SK-N-SH treated with all-trans-retinoic acid at 6 μM for 48 hours (cell line): ENCODE measurements around the gene SNRPD3.

Source experiments
- ATAC-seq: fragments of 200-7000 bp; cut with Tn5 transposase; 3 replicates; pipeline ENCODE4 v1.9.1; 2020; ENCODE audit warnings: mild to moderate bottlenecking, moderate library complexity
- ARNTL ChIP-seq: fragments of 450-650 bp; formaldehyde crosslinking; IDR thresholded peaks from 2 replicates; pipeline ENCODE4 v1.5.0; 2020; ENCODE audit warnings: low read depth, mild to moderate bottlenecking, moderate library complexity, borderline replicate concordance
- BACH2 ChIP-seq: fragments of 250-450 bp; sonication (Bioruptor Pico); IDR thresholded peaks from 2 replicates; pipeline ENCODE4 v1.9.0; 2021; ENCODE audit warnings: mild to moderate bottlenecking, borderline replicate concordance
- CSDC2 ChIP-seq: fragments of 250-450 bp; sonication (Bioruptor Pico); IDR thresholded peaks from 2 replicates; pipeline ENCODE4 v1.5.0; 2020; ENCODE audit warnings: mild to moderate bottlenecking, moderate library complexity
- ESRRG ChIP-seq: fragments of 250-450 bp; sonication (Bioruptor Pico); IDR thresholded peaks from 2 replicates; pipeline ENCODE4 v1.6.1; 2021; ENCODE audit warnings: mild to moderate bottlenecking
- GLIS3 ChIP-seq: fragments of 250-450 bp; sonication (Bioruptor Pico); IDR thresholded peaks from 2 replicates; pipeline ENCODE4 v1.5.0; 2020; ENCODE audit warnings: mild to moderate bottlenecking, moderate library complexity
- ISL1 ChIP-seq: fragments of 250-450 bp; sonication (Bioruptor Pico); IDR thresholded peaks from 2 replicates; pipeline ENCODE4 v2.1.2; 2022; ENCODE audit warnings: mild to moderate bottlenecking, moderate library complexity
- OSR1 ChIP-seq: fragments of 250-450 bp; sonication (Bioruptor Pico); IDR thresholded peaks from 2 replicates; pipeline ENCODE4 v1.8.0; 2022; ENCODE audit warnings: moderate library complexity, mild to moderate bottlenecking, inconsistent platforms
- PPARA ChIP-seq: fragments of 250-450 bp; sonication (Bioruptor Pico); IDR thresholded peaks from 2 replicates; pipeline ENCODE4 v1.5.0; 2020; ENCODE audit warnings: mild to moderate bottlenecking, borderline replicate concordance
- RARB ChIP-seq: fragments of 250-450 bp; sonication (Bioruptor Pico); IDR thresholded peaks from 2 replicates; pipeline ENCODE4 v1.8.0; 2021; ENCODE audit warnings: mild to moderate bottlenecking, moderate library complexity
- SNAI2 ChIP-seq: fragments of 250-450 bp; sonication (Bioruptor Pico); IDR thresholded peaks from 2 replicates; pipeline ENCODE4 v1.5.0; 2020; ENCODE audit warnings: mild to moderate bottlenecking, moderate library complexity
- TCF4 ChIP-seq: fragments of 250-450 bp; sonication (Bioruptor Pico); IDR thresholded peaks from 2 replicates; pipeline ENCODE4 v1.8.0; 2021; ENCODE audit warnings: mild to moderate bottlenecking, moderate library complexity, borderline replicate concordance
- TOX ChIP-seq: fragments of 250-450 bp; sonication (Bioruptor Pico); IDR thresholded peaks from 2 replicates; pipeline ENCODE4 v1.8.0; 2021; ENCODE audit warnings: mild to moderate bottlenecking, moderate library complexity, borderline replicate concordance
- ZFP3 ChIP-seq: fragments of 250-450 bp; sonication (Bioruptor Pico); IDR thresholded peaks from 2 replicates; pipeline ENCODE4 v1.5.0; 2020; ENCODE audit warnings: mild to moderate bottlenecking, moderate library complexity
- ZFP30 ChIP-seq: fragments of 450-650 bp; formaldehyde crosslinking; IDR thresholded peaks from 2 replicates; pipeline ENCODE4 v1.5.0; 2022; ENCODE audit warnings: mild to moderate bottlenecking, moderate library complexity
- ZNF565 ChIP-seq: fragments of 450-650 bp; formaldehyde crosslinking; conservative IDR thresholded peaks from 2 replicates; pipeline ENCODE4 v1.5.0; 2020; ENCODE audit warnings: low read depth, mild to moderate bottlenecking, moderate library complexity
- ZNF70 ChIP-seq: fragments of 450-650 bp; formaldehyde crosslinking; IDR thresholded peaks from 2 replicates; pipeline ENCODE4 v1.5.0; 2020; ENCODE audit warnings: mild to moderate bottlenecking, moderate library complexity
- ZNF8 ChIP-seq: fragments of 450-650 bp; formaldehyde crosslinking; IDR thresholded peaks from 2 replicates; pipeline ENCODE4 v1.5.0; 2020; ENCODE audit warnings: mild to moderate bottlenecking, moderate library complexity
- TF ChIP-seq, protein P1 (sequence below): fragments of 250-450 bp; sonication (Bioruptor Pico); IDR thresholded peaks from 2 replicates; pipeline ENCODE4 v1.8.0; 2021; ENCODE audit warnings: low read depth, mild to moderate bottlenecking, moderate library complexity, borderline replicate concordance
- TF ChIP-seq, protein P2 (sequence below): fragments of 250-450 bp; sonication (Bioruptor Pico); IDR thresholded peaks from 2 replicates; pipeline ENCODE4 v1.8.0; 2020; ENCODE audit warnings: mild to moderate bottlenecking, moderate library complexity, borderline replicate concordance
- TF ChIP-seq, protein P3 (sequence below): fragments of 250-450 bp; sonication (Bioruptor Pico); IDR thresholded peaks from 2 replicates; pipeline ENCODE4 v1.5.0; 2020; ENCODE audit warnings: mild to moderate bottlenecking, moderate library complexity

SNRPD3 gene

DNA sequence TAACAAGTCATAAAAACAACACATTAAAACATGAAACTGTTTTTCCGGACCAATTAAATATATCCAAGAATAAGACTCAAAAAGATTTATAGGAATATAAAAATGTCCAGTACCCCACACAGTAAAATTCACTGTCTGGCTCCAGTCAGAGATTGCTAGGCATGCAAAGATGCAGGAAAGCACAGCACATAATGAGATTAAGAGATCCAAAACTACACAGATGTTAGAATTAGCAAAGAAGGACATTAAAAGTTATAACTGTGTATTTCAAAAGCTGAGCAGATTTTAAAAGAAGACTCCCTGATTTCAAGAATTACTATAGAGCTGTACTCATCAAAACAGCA lies 23.4 kb downstream of the SNRPD3 start (continued):
- TF ChIP-seq, protein P1, sequence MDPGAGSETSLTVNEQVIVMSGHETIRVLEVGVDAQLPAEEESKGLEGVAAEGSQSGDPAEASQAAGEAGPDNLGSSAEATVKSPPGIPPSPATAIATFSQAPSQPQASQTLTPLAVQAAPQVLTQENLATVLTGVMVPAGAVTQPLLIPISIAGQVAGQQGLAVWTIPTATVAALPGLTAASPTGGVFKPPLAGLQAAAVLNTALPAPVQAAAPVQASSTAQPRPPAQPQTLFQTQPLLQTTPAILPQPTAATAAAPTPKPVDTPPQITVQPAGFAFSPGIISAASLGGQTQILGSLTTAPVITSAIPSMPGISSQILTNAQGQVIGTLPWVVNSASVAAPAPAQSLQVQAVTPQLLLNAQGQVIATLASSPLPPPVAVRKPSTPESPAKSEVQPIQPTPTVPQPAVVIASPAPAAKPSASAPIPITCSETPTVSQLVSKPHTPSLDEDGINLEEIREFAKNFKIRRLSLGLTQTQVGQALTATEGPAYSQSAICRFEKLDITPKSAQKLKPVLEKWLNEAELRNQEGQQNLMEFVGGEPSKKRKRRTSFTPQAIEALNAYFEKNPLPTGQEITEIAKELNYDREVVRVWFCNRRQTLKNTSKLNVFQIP (CRISPR knock-in tag): no peak
- TF ChIP-seq ARNTL (CRISPR knock-in tag) (no peak), CSDC2 (CRISPR knock-in tag) (no peak), OSR1 (no peak)

DNA sequence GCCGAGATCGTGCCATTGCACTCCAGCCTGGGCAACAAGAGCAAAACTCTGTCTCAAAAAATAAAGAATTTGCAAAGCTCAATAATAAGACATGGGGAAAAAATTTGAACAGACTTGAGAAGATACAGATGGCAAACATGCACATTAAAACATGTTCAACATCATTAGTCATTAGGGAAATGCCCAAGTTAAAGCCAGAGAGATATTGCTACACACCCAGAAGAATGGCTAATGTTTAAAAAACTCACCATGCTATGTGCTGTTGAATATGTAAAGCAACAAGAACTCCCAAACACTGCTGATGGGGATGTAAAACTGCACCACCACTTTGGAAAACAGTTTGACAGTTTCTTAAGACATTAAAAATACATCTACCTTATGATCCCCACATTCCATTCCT lies 24.5 kb downstream of the SNRPD3 start:
- TF ChIP-seq ISL1 (CRISPR knock-in tag) (peak; percentile 42), BACH2 (CRISPR knock-in tag) (no peak), GLIS3 (CRISPR knock-in tag) (no peak), CSDC2 (CRISPR knock-in tag) (no peak)
- TF ChIP-seq, protein P2, sequence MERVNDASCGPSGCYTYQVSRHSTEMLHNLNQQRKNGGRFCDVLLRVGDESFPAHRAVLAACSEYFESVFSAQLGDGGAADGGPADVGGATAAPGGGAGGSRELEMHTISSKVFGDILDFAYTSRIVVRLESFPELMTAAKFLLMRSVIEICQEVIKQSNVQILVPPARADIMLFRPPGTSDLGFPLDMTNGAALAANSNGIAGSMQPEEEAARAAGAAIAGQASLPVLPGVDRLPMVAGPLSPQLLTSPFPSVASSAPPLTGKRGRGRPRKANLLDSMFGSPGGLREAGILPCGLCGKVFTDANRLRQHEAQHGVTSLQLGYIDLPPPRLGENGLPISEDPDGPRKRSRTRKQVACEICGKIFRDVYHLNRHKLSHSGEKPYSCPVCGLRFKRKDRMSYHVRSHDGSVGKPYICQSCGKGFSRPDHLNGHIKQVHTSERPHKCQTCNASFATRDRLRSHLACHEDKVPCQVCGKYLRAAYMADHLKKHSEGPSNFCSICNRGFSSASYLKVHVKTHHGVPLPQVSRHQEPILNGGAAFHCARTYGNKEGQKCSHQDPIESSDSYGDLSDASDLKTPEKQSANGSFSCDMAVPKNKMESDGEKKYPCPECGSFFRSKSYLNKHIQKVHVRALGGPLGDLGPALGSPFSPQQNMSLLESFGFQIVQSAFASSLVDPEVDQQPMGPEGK (CRISPR knock-in tag): no peak
- ATAC-seq: peak; percentile 42

DNA sequence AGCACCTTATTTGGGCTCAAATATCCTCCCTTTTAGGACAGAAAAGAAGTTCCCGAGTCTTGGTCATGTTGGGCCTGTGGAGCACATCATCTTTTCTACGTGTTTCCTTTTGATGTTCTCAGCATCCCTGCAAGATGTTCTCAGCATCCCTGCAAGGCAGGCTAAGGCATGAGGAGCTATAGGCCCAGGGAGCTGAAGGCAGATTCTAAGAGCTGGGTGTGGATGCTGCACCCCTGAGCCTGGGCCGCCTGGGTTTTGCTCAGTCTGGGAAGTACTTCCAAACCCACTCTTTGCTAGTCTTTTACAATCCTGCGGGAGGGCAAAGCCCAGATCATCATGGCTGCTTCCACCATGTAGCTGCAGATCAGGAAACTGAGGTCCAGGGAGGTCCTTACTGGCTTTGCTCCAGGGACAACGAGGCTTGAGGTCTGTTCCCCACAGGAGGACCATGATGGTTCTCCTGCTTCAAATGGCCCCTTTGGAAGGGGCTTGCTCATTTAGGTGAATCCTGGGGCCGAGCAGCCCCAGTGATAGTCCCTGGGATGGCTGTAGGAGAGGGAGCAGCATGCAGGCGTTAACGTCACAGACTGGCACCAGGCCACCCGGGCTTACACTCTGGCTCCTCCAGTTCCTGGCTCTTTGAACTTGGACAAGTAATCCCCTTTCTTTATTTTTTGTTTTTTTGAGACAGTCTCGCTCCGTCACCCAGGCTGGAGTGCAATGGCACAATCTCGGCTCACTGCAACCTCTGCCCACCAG lies 26.4 kb downstream of the SNRPD3 start:
- TF ChIP-seq TOX (CRISPR knock-in tag) (no peak), SNAI2 (CRISPR knock-in tag) (no peak), OSR1 (no peak), TCF4 (no peak), PPARA (CRISPR knock-in tag) (no peak), CSDC2 (CRISPR knock-in tag) (no peak), ZNF8 (CRISPR knock-in tag) (no peak), RARB (CRISPR knock-in tag) (no peak), ESRRG (CRISPR knock-in tag) (no peak)
- TF ChIP-seq, protein P1 (CRISPR knock-in tag): no peak
- no peak for ATAC-seq

DNA sequence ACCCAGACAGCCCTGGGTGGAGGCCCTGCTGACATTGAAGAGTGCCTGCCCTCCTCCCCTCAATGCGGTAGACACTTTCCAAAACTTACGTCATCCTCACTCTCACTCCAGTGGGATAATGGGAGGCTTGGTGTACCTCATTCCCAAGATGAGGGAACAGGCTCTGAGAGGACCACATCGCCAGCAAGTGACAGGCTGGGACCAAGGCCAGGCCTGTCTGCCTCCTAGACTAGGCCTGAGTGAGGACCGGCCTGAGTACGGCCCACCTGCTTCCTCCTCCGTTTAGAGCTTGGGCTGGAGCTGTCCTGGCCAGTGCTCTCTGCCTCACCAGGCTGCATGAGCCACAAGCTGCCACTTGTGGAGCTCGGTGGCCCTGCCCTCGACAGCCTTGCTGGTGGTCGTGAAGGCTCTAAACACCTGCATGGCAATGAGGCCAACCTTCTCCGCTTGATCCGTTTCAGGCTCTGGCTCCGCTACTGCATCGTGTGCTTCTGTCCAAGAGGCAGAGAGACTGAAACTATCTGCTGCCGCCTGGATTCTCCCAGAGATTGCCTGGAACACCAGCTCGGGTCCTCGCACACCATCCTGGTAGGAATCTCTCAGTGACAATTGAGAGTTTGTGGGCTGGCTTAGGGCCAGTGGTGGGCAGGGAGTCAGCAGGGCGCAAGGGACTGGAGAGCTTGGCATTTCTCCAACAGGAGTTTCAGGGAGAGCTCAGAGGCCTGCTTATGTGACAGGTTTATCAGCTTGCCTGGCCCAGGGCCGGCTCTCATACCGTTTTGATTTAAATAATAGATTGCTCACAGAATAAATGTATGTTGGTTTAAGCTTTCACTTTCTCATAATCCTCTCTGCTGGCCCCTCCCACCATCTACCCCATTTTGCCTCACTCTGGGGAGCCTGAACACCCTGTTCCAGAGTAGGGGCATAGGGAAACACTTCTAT lies 27.7 kb downstream of the SNRPD3 start:
- ATAC-seq: peak; percentile 63

More for the DNA sequence above, 27.7 kb downstream of the SNRPD3 start:
- TF ChIP-seq ZNF70 (CRISPR knock-in tag) (no peak), GLIS3 (CRISPR knock-in tag) (no peak), ZNF8 (CRISPR knock-in tag) (no peak), PPARA (CRISPR knock-in tag) (no peak), ZNF565 (CRISPR knock-in tag) (no peak), ZFP30 (CRISPR knock-in tag) (no peak), BACH2 (CRISPR knock-in tag) (no peak), ISL1 (CRISPR knock-in tag) (no peak), TCF4 (no peak), ZFP3 (no peak), RARB (CRISPR knock-in tag) (no peak)
- TF ChIP-seq, protein P3, sequence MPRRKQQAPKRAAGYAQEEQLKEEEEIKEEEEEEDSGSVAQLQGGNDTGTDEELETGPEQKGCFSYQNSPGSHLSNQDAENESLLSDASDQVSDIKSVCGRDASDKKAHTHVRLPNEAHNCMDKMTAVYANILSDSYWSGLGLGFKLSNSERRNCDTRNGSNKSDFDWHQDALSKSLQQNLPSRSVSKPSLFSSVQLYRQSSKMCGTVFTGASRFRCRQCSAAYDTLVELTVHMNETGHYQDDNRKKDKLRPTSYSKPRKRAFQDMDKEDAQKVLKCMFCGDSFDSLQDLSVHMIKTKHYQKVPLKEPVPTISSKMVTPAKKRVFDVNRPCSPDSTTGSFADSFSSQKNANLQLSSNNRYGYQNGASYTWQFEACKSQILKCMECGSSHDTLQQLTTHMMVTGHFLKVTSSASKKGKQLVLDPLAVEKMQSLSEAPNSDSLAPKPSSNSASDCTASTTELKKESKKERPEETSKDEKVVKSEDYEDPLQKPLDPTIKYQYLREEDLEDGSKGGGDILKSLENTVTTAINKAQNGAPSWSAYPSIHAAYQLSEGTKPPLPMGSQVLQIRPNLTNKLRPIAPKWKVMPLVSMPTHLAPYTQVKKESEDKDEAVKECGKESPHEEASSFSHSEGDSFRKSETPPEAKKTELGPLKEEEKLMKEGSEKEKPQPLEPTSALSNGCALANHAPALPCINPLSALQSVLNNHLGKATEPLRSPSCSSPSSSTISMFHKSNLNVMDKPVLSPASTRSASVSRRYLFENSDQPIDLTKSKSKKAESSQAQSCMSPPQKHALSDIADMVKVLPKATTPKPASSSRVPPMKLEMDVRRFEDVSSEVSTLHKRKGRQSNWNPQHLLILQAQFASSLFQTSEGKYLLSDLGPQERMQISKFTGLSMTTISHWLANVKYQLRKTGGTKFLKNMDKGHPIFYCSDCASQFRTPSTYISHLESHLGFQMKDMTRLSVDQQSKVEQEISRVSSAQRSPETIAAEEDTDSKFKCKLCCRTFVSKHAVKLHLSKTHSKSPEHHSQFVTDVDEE: no peak
- TF ChIP-seq, all 23 proteins: peak for 0
